Posterior vena cava (tissue), 2 donors: ENCODE measurements around the gene RANBP3L. TPM values are rescaled to one million over a fixed set of nuclear protein-coding genes. Genes with fewer than 3 reads are reported as not detected.
A peak's percentile ranks its signal among the peaks of the same experiment; 100 is the strongest.

Experiments
- DNase-seq: peaks from one replicate; pipeline ENCODE4 v3.0.0-alpha.2; 2020; ENCODE audit warnings: low spot score
- intact Hi-C, 2 donors: fragments of 100-400 bp; cut with DNase I; formaldehyde crosslinking; loops; one replicate each; pipeline versions ENCODE4 v1.14.1 to v1.14.2; 2022 to 2023
- total RNA-seq, 2 donors: library from RNA; stranded (reverse); fragmentation: NEBNext Ultra II Directional; extraction: Animal tissue kit (Norgen Biotek cat#: 25700); gene quantifications; one replicate each; pipeline ENCODE4 v1.2.1, GENCODE V29; 2021
- donor health status: DM: yes; HTN: yes; CAD: no.
- donor health status: DM: yes; HTN: yes; CAD: no.

RANBP3L gene
- total RNA-seq, 2 donors from 2014 or later: 0.76 to 2.2 TPM

DNA sequence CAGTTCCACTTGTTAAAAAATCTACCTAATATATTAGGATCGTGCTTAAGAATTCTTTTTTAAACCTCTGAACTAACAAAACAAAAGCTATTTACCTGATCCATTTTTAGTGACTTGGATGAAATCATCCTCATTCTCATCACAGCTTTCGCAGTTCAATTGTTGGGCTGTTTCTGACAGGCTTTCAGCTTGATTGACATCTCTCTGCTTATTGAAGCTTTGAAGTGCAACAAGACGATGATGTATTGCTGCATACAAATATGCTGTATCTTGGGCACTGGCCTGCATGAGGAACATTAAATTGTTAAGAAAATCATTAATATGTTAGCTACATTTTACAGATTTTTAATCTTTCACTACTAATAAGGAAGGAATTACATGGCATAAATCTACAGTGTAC, 50.5 kb downstream of the RANBP3L start:
- intact Hi-C loops: no loop called here
- no peak for DNase-seq

DNA sequence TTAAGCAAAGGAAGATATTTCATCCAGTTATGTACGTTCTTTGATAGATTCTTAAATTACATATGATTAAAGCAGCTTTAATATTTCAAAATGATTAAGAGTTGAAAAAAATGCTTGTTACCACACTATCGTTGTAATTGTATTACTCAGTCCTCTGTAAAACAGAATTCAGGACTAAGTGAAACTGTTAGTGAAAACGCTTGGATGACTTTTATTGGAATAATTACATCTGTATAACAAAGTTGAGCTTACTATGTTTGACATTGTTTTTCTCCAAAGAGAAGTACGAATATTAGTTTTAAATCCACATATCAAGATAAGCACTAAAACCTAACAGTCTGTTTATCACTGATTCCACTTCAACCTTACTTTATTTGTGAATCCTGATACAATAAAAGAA, 51.3 kb downstream of the RANBP3L start:
- no peak for DNase-seq
- intact Hi-C loops: no loop called here

DNA sequence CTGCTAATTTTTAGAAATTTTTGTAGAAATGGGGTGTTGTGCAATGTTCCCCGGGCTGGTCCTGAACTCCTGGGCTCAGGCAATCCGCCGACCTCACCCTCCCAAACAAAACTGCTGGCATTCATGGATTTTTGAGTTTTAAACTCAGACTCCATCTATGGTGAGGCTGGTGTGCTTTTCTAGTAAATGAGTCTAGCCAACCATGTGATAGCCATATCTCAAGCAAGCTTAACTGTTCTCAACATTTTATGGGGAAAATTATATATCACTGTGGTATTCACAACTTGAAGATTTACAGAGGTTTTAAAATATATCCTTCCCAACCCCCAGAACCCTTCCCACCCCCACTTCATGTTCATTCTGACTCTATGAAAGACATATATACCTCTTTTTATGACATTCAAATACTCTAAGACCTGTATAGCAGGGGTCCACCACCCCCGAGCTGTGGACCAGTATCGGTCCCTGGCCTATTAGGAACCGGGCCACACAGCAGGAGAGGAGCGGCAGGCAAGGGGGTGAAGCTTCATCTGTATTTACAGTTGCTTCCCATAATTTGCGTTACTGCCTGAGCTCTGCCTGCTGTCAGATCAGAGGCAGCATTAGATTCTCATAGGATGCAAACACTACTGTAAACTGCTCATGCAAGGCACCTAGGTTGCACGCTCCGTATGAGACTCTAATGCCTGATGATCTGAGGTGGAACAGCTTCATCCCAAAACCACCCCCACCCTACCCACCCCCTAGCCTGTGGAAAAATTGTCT, 55.5 kb downstream of the RANBP3L start:
- DNase-seq: no peak
- intact Hi-C loops: loop anchor here in 1 of 2 donors (10.0 kb wide), 1 partner anchor 59 kb away; the partner anchor contains the start of gene RANBP3L

DNA sequence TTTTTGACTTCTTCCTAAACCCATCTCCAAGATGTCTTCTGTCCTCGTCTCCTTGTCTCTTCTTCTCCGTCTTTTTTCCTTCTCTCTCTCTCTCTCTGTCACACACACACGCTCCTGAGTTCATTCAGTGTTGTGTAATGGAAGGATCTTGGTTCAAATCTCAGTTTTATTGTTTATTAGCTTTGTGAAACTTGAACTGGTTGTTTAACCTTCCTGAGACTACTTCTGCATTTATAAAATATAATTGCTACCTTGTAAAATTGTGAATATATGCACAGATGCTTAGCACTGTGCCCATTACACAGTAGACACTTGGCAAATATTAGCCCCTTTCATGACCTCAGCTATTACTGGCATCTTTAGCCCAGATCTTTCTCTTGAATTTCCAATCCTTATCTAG, 57.6 kb downstream of the RANBP3L start:
- intact Hi-C loops: loop anchor here in 1 of 2 donors (10.0 kb wide), 1 partner anchor 61 kb away; the partner anchor contains the start of gene RANBP3L
- no peak for DNase-seq

DNA sequence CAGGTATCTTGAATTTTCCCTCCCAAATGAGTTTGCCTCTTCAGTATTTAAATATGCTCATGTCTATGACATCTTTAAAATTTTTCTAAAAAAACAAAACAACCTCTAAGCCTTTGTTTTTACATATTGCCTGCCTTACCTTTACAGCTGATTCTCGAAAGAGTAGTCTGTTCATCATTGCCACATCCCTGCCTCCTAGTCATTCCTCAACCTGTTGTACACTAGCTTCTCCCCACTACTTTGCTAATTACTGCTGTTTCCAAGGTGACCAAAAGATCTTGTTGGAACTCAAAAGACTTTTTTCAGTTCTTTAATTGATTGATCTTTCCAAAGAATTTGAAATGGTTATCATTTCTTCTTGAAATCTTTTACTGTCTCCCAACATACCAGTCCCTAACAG, 58.0 kb downstream of the RANBP3L start:
- DNase-seq: no peak

DNA sequence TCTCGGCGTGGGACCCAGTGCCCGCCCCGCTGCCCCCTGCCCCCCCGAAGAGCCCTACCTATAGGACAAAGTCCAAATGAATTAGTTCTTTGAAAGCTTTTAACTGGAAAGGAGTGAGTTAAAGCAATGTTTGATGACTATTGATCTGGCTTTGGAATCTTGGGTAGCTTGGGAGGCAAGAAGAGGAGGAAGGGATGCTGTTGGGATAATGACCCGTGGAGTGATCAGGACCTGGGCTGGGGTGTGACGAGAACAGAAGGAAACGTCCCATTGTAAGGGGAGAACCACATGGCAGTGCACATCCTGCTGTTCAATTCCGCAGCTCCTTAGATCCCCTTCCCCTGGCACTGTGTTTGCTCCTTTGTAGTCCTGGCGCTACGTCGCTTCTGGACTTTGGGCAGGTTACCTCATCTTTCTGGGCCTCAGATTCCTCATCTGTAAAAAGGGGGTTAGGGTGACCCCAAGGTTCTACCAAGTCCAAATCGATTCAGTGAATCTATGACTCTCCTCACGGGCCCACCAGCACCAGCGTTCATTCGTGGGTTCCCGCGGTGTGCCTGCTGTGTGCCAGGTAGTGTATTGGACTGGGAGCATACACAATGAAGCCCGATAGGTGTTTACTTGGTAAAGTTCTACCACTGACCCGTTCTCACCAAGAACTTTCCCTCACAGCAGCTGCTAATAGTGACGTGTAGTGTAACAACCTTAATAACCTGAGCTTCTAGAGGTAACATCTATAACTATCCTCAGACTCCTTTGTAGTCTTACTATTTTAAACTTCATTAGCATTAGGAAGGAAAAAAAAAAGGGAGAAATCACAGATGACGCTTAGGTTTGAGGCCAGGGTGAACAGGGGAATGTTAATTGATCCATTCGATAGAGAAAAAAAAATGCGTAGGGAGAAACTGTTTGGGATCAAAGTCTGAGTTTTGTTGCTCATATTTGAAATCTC, 58.9 kb downstream of the RANBP3L start:
- DNase-seq: peak; percentile 67
- intact Hi-C loops: loop anchor here in 1 of 2 donors (10.0 kb wide), 1 partner anchor 62 kb away; the partner anchor contains the start of gene RANBP3L

More for the DNA sequence above, 58.0 kb downstream of the RANBP3L start:
- intact Hi-C loops: loop anchor here in 1 of 2 donors (10.0 kb wide), 1 partner anchor 61 kb away; the partner anchor contains the start of gene RANBP3L

DNA sequence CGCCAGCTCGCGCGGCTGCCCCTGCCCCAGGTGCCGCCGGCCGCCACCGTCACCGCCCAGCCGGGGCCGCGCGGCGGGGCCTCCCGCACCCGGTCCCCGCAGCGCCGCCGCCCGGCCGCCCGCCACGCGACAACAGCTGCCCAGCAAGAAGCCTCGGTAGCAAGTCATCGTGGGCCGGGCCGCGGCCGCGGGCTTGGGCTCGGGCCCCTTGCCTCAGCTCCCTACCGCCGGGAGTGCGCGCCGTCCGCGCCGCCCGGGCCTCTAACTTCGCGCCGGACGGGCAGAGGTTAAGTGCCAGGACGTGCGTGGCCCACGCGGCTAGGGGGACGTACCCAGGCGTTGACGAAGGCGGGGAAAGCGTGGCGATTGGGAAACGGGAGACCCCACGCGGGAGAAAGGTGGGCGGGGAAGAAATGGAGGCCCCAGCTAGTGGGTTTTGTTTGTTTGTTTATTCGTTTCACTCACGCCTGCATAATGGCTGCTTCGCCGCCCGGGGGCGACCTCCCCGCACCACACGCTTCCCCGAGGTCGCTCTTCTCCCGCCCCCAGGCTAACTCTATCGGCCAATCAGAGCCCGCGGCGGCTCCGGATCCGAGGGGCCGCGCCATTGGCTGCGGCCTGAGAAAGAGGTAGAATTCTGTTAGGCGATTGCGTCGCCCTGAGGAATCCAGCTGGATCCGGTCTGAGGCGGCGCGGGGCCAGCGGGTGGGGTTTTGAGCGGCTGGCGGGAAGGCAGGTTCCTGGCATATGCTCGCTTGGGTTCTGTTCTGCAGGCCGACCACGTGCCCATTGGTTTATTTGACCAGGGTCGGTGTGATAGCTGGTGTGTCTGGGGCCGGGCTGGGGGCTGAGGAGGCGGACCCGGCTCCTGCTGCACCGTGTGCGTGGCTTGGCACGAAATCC, 59.8 kb downstream of the RANBP3L start, which contains the start of gene NADK2:
Gene NADK2 (minus strand): TSS at position 295 of the 903 bp plus-strand sequence. CDS start 127 bp downstream, at position 168.
- peak; percentile 99 for DNase-seq
- intact Hi-C loops: loop anchor here in 1 of 2 donors (10.0 kb wide), 1 partner anchor 63 kb away; the partner anchor contains the start of gene RANBP3L

DNA sequence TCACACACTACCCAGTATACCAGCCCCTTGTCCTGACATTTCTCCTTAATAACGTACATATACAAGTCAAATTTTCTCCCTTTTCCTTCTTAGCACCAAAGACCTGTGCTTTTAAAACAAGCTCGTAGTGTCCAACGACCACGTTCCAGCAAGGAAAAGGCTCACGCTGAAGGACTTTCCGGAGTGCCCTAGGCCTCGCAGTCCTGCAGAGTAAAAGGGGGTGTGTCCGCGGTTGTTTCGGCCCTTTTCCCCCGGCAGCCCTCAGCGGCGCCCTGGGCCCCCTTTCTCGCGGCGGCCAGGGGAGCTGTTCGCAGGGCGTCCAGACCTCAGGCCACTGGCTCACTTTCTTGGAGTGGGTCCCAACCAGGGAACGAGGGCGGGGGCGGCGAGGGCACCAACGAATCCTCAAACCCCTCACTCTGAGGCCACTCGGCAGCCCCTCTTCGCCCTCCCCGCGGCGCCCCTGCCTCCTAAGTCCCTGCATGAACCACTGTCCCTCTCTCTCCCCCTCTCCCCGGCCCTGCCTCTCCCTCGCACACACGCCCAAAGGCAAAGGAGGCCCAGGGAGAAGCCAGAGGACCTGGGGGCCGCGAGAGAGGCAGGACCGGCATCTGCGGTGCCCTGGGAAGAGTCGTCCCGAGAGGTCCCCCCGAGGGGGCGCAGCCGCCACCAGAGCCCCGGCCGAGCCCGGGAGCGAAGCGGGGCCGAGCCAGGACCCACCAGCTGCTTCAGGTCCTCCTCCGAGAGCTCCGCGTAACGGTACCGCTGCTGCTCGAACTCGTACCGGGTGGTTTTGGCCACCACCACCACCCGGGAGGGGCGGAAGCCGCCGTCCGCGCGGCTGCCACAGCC, 60.7 kb downstream of the RANBP3L start:
- intact Hi-C loops: loop anchor here in 1 of 2 donors (10.0 kb wide), 1 partner anchor 64 kb away; the partner anchor contains the start of gene RANBP3L
- DNase-seq: peak; percentile 88

DNA sequence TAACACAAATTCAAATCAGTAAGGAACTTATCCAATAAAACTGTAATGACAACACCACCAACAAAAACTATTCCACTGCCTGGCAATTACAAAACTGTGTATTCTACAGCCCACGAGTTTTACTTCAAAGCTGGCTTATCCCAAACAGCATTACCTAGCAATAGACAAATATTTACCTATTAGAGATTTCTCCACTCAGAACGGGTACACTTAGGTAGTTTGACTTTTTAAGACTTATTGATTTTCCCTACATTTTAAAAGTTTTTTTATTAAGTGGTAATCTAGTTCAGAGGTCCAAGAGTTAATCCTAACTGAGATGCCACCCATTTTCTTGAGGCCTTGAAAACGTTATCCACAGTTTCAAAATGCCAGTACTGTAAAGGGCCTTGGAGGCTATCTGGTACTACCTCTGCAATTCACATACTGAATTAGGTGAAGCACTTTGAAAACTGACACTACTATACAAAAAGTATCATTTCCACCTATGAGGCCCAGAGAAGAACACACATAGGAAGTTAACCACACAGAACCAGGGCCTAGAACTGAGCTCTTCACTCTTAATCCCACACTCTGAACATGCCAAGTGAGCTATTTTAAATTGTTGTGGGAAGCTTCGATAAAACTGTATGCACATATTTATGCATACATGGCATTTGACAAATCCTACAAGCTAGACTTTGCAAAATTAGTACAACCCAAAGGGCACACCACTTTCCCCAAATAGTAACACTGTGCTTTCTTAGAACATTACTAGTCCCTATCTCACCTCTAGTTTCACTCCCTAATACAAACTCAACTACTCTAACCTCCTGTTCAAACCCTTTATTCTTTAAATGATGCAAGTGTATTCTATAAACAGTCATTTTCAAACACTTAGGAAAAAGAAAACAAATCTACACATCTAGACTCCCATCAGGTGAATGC, 62.1 kb downstream of the RANBP3L start:
- intact Hi-C loops: loop anchor here in 1 of 2 donors (10.0 kb wide), 1 partner anchor 65 kb away; the partner anchor contains the start of gene RANBP3L
- DNase-seq: no peak

DNA sequence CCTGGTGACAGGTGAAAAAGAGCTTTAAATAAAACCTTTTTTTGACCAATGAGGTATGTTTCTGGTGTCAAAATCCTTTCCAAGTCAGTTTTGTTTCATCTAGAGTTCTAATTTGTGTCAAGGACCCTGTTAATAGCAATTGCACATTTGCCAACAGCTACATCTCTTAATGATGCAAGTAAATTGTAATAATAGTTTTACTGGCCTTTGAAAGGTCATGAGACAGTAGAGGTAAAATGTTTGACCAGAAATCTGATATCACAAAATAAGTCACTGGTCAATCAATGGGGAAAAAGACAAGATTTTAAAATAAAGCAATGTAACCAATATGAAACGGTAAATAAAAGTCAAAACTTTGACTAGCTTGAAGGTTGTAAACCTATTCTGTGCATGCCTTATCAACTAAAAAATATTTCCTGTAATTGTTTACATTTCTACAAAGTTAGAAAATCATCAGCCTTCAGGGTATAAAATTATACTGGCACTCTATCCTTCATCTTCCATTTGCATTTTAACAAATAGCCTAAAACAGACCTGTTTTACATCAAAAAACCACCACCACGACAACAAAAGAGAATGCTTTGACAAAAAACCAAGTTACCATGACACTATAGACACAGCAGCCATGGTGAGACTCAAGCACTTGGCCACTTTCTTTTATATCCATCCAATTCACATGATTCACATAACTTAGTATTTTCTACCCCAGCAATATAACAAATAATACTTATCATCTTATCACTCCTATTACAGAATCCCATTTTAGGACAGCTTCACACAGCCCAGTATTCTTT, 63.0 kb downstream of the RANBP3L start:
- intact Hi-C loops: no loop called here
- DNase-seq: no peak

DNA sequence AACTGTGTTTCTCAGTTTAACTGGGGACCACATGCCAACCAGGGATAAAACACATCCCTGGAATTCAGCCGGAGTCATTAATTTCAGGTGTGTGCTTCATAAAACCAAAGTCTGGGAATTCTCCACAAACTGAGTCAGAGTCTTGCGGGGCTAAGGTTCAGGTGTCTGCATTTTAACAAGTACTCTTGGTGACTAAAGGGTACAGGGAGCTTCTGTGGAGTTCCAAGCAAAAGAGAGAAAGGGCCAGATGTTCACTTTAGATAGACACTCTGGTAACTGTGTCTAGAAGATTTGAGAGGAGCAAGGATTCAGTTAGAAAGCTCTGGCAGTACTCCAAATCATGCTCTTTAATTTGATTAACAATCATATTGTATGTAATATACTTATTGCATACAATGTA, 64.0 kb downstream of the RANBP3L start:
- intact Hi-C loops: no loop called here
- no peak for DNase-seq

DNA sequence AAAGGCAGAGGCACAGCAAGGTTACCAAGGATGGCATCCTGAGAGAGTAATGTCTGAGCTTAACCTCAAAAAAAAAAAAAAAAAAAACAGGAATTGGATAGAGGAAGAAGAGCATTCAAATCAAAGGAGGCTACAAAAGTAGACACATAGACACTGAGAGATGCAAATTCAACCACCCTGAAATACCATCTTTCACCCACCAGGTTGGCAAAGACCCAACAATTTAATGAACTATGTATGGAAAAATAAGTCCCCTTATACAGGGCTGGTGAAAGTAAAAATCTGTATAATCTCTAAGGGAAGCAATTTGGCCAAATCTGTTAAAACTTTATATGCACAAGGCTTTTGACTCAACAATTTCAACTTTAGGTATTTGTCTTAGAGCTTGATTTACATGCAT, 64.9 kb downstream of the RANBP3L start:
- intact Hi-C loops: no loop called here
- no peak for DNase-seq

DNA sequence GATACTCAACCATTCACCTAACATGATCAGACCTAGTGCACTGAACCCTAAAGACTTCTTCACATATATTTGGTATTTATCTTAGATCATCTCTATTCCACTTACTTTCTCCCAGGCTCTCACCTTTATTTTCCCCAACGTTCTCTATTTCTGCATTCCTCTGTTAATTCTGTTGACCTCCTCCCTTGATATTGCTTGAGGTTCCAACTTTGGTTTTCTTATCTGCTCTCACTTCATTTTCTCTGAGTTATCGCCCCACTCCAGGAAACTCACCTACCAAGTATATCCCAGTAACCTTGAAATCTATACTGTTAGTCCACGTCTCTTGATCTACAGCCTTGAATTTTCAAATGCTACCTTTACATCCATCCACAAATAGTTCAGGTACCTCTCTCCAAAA, 69.2 kb downstream of the RANBP3L start:
- intact Hi-C loops: no loop called here
- DNase-seq: no peak

DNA sequence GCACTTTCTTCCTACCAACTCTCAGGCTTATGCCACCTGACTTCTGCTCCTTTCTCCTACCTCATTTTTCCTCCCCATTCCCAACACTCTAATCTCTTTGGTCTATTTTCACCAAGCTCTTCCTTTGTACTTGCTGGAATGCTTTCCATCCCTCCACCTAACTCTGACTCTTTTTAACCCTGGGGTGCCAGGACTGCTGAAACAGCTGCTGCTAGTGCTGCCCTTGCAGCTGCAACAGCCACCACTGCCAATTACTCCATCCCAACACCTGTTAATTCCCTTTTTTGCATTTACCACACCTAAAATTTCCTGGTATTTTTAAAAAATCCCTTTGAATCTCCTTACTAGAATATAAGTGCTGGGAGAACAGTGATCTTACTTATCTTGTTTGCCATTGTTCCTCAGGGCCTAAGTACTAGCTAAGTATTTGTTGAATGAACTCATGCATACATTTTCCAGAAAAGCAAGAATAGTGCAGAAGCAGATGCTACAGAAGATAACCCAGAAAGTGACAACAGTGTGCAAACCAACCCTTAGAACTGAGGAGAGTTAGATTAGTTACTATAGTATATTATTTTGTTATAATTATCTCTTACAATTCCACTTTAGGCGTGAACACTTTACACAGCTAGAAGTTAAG, 71.4 kb downstream of the RANBP3L start:
- intact Hi-C loops: no loop called here

DNA sequence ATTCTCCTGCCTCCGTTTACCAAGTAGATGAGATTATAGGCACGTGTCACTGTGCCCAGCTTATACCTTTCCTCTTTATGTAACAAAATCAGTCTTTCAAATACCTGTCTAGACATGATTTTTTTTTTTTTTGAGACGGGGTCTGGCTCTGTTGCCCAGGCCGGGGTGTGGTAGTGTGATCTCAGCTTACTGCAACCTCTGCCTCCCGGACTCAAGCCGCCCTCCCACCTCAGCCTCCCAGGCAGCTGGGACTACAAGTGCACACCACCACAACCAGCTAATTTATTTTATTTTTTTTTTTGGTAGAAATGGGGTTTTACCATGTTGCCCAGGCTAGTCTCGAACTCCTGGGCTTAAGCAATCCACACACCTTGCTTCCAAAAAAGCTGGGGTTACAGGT, 73.2 kb downstream of the RANBP3L start:
- DNase-seq: no peak
- intact Hi-C loops: no loop called here

More for the DNA sequence above, 71.4 kb downstream of the RANBP3L start:
- no peak for DNase-seq
